Ureter (tissue), 1 donor: Measurements from ENCODE around the gene MYRIP. TPM values are rescaled to one million over a fixed set of nuclear protein-coding genes. Genes with fewer than 3 reads are reported as not detected.

Experiments
- DNase-seq: peaks from one replicate; pipeline ENCODE4 v3.0.0-alpha.2; 2020; ENCODE audit warnings: low spot score
- total RNA-seq: library from RNA; stranded (reverse); gene quantifications from one replicate; pipeline ENCODE4 v1.2.4, GENCODE V29; 2023
- donor health status: DM: yes; HTN: yes; CAD: no.

The MYRIP gene
- total RNA-seq, 1 donor from 2014 or later = 4.8 TPM

DNA sequence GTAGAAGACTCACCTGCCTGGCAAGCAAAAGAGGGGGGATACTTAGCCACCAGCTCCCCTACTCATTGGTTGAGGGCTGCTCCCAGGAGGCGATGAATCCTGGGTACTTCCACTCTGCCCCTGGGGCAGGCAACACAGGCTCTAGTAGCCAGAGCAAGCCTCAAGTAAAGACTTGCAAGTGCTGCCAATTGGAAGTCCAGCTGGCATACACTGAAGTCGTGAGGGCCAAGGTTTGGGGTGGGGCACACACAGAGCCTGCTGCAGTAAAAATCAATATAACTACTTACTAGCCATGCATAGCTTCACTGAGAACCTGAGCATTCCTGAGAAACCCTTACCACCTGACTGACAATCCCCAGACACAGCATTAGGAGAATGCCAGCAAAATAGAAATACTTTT lies 377.1 kb downstream of the MYRIP start:
- DNase-seq = no peak

DNA sequence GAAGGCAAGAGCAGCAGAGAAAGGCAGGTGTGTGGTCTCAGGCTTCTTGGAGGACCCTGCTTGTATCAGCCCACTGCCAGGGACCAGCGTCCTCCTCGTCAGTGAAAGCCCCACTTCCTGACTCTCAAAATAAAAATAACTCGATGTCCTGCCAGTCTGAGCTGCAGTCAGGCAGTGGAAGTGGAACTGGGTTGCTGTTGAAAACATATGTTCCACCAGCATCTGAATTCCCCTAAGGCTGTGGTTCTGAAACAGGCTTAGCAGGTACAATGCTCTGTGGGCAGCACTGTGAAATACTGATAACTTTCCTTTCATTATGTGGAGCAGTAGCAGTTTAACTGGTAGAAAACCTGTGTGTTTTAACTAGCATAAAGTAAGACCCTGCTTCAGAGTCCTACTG lies 378.5 kb downstream of the MYRIP start:
- no peak for DNase-seq

DNA sequence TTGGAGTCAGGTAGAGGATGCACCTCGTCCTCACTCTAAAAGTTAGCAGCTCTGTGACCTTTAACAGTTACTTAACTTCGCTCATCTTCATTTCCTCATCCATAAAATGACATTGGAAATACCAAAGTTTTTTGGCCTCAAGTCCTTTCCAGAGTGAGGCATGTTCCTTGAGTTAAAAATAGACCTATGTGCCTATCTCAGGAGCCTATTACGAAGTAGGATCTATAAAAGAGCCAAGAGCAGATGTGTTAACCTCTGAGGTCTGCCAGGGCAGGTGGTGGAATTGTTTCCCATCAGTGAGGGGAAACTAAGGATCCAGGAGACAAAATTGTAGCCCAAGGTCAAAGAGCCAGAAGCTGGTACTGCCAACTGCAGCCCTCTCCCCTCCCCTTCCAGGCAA lies 379.7 kb downstream of the MYRIP start:
- DNase-seq = no peak

DNA sequence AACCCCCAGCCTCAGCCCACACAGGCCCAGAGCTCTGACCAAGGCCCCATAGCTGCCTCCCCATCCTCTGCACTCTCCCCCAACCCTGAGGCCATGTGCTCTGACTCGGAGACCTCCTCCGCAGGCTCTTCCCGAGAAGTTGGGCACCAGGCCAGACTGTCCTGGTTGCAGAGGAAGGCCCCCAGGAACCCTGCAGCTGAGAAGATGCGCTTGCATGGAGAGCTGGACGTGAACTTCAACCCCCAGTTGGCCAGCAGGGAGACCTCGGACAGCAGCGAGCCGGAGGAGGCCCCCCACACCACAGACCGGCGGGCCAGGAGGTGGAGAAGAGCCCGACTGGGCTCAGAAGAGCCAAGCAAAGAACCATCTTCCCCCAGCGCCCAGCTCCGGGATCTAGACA lies 380.6 kb downstream of the MYRIP start:
- DNase-seq = no peak

DNA sequence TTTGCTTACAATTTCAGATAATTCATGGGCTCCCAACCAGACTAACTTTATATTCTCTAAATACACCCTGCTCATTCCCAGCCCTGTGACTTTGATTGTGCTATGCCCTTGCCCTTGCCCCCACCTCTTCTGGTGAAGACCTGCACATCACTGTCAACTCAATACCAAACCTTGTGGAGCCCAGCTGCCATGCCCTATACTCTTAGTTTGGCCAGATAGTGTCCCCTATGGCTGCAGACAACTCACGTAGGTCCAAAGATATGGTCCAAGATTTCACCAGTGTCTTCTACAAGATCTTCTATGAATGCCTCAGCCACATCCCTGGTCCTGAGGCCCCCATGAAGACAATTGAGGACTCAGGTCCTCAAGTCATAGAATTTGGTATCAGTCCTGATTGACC lies 381.8 kb downstream of the MYRIP start:
- DNase-seq = no peak

DNA sequence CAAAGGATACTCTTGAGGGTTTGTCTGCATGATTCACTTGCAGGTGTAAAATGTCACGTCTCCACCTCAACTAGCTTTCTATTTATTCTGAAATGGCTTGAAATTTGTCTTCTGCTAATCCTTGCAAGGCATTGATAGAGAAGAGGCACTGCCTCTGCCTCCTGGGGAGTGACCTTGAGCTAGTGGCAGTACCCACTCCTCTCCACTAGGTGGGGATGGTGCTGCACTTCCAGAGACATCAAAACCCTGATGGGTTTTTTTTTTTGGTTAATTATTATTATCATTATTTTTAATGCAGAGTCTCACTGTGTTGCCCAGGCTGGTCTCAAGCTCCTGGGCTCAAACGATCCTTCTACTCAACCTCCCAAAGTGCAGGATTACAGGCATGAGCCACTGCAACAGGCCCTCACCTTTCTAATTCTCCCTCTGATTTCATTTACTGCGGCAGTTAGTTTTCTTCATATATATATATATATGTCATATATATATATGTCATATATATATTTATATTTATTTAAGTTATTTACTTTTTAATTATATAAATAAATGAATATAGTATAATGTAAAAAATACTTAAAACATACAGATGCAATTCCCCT lies 382.5 kb downstream of the MYRIP start:
- peak; percentile 59 for DNase-seq

DNA sequence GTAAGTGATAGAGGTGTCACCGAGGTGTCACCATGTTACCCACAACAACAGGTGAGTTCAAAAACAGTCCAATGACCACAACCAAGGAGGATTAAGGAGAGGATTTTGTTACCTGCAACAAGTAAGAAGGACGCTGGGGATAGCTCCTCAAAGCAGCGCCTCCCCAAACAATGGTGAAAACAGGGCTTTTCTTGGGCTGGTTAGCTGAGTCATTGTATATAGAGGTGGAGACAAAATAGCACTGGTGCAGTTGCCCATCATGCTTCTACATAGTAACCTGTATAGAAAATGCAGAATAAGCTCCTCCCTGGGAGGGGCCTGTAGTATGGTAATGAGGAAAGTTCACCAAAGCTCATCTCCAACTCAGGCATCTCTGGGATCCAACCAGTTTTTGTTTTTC lies 383.2 kb downstream of the MYRIP start:
- DNase-seq = no peak

DNA sequence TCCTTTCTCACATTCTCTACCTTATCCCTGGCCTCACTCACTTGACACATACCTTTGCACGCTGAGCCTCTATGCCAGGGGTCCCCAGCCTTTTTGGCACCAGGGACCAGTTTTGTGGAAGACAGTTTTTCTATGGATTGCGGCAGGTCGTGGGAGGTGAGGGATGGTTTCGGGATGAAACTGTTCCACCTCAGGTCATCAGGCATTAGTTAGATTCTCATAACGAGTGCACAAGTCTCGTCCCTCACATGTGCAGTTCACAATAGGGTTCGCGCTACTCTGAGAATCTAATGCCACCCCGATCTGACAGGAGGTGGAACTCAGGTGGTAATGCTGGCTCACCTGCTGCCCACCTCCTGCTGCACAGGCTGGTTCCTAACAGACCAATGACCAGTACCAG lies 387.6 kb downstream of the MYRIP start:
- no peak for DNase-seq

DNA sequence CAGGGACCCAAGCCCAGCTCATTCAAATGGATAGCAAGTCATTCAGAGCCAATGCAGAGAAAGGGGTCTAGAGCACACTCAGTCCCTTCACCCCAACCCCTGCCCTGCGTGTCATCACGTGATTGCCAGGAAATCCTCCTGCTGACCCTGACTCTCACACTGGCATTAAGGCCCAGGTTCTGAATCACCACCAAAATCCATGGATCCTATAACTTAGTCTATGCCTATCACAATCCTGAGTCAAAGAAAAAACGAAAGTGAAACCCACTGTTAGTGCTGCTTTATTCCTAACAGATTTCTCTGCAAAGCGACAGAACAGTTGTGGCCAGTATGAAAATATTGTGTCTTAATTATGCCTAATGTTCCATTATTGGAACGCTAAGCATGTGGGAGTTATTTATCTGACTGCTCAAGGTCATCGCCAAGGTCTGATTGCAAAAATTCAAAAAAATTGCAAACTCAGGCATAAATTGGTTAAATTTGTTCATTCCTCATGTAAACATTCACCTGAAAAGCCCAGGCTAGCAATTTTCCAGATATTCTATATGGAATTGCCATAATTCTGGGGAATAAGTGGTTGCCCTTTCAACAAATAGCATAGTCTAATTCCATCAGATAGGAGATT lies 391.4 kb downstream of the MYRIP start:
- no peak for DNase-seq

DNA sequence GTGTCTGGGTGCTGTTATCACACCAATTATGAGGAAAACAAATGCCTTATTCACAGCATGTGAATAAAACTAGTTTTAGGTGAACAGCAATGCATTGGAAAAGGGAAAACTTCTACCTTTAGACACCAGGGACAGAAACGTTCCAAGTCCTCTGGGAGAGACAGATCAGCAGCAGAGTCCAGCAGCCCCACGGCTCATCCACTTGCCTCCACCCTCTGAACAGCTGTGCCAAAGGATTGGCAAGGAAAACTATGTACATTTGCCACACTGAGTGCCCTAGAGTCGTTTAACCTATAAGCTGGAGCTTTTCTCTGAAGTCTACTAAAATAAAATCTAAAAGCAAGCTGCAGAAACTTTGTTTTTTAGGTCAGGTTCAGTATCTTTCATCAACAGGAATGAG lies 392.4 kb downstream of the MYRIP start:
- DNase-seq = no peak

DNA sequence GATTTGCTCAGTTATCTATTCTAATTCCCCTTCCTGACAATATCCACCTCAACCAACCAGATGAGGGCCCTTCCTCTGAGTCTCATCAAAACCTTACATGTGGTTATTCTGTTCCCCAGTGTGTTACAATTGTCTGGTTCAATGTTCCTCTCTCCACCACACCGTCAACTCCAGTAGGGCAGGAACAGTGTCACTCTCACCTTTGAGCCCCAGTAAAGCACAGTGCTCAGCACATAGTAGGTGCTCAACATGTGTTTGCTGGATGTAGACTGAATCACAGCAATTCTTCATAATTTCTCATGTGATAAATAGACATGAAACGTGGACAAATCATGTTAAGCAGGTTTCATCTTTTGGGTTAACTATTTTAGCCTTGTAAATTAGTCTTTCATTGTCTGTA lies 397.1 kb downstream of the MYRIP start:
- DNase-seq = no peak

DNA sequence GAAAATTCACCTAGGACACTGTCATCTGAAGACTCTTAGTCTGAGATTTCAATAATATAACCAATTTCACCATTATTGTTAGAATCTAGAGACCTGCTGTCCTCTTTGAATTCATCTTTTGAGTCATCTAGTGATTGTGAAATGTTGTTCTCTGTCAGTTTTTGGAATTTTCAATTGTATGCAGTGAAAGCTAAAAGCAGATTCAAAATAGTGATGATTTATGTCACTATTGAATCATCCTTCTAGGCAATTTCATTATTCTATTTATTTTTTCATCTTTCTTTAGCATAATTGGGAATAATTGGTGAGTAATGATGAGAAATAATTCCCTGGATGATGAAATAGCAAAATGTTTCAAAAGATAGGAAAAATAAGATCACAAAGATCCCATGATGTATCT lies 398.4 kb downstream of the MYRIP start:
- DNase-seq = no peak

DNA sequence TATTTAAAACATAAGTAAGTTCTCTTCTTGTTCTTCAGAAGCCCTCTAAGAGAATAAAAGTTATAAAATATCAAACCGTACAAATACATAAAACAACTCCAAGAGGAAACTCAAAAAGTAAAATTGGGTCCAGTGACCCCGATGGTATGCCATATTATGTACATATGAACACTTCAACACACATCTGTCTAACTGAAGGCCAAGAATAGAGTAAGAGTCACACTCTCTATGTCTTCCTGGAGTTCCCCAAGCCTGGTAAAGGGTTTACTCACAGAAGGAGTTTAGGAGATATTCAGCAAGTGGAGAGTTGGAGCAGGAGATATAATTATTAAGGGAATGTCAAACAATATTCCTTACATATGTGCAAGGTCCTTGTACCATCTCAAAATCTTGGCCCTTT lies 398.8 kb downstream of the MYRIP start:
- no peak for DNase-seq

DNA sequence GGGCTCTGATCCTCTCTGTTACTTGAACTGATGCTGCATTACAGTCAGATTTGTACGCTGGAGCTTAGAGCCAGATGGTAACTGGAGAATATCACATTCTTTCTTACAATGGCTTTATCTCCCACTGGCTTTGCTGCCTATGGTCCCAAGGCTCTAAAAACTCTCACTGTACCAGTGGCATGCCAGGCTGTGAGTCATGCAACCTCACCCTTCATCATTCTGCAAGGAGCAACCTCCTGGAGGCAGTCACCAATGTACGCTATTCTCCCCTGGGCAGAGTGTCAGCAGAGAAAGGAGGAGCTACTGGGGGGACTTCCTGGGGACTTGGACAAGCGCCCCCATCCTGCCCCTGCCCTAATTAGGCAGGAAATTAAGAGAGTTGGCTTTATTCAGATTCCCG lies 402.2 kb downstream of the MYRIP start:
- DNase-seq = no peak

DNA sequence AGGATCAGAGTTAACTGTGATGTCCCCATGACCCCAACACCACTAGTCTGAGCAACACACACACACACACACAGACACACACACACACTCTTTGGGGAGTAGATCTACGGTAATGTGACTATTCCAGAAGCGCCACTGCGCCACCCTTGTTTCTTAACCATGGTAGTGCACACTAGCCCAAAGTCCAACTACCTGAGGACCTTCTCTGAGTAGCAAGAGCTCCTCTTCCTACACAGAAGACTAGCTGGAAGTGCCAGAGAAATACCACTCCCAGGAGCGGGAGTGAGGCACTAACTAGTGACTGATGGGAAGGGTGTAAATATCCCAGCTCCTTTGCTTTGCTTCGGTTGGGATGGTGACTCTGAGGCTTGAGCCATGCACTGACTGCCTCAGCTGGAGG lies 404.1 kb downstream of the MYRIP start:
- DNase-seq = no peak

DNA sequence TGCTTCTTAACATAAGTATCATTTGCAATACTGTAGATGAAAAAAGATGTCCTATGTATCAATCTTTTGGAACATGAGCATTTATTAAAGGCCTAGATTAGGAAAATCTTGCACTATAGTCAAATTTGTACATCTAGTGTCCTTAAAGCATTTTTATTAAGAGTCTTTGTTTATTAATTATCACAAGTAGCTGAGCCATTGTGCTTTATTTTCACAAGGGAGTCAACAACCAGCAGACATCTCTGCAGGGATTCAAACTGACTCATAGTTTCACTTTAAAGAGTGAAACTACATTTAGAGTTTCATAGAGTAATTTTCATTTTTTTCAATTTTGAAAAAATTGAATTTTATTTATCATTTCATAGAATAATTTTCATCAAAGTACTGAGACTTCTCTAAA lies 405.6 kb downstream of the MYRIP start:
- no peak for DNase-seq

DNA sequence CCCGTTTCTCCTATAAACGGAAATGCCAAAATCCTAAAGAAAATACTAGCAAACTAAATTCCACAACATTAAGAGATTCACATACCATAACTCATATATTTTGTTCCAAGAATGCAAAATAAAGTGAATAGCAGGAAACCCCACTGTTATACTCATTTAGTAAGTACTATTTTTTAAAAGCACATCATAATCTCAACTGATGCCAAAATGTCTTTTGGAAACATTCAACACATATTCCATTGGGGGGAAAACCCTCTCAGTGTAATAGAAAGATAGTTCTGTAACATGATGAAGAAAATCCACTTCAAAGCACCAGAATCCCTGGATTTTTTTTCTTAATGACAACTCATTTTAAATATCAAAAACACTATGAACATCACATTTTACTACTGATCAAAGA lies 407.1 kb downstream of the MYRIP start:
- DNase-seq = no peak

DNA sequence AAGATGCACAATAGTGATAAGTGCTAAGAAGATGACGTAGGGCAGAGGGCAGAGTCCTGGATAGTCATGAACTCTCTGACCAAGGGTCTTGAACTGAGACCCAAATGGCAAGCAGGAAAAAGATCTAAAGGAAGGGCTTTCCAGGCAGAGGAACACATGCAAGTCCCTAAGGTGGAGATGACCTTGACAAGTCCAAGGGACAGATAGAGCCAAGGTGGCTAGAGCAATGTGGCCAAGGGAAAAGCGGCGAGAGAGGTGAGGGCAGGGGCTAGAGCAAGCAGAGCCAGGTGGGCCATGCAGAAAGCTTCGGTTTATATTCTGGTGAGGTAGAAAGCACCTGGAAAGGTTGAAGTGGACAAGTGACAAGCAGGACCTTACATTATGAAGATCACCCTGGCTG lies 414.4 kb downstream of the MYRIP start:
- DNase-seq = no peak

DNA sequence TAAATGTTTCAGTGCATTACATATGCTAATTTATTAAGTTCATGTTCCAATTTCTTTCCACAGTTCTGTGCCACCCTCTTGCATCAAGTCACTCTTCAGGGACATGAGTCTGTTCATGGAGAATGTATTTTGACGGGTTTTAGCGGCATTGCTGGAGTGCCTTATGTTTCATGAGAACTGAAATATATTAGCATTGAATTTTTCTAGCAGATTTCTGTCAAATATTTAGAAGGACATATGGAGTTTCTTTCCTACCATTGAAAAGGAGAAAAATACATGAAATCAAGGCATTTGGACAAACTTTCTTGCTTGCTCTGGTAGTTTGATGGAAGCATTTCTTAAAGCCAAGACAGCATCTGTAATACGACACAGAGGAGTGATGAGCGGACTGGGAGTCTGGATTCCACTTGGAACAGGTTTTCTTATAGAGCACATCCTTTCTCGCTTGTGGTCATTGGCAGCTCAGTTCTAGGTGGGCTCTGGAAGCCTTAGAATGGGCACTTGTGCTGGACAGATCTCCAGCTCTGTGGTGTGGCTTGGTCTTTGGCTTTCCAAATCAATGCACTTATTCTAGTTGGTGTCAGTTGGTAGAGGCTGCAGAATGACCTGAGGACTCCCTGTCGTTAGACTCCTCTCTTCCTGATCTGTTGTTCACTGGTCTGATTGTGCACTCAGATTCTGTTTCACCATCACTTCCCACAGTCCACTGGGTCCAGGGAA lies 415.5 kb downstream of the MYRIP start:
- no peak for DNase-seq

DNA sequence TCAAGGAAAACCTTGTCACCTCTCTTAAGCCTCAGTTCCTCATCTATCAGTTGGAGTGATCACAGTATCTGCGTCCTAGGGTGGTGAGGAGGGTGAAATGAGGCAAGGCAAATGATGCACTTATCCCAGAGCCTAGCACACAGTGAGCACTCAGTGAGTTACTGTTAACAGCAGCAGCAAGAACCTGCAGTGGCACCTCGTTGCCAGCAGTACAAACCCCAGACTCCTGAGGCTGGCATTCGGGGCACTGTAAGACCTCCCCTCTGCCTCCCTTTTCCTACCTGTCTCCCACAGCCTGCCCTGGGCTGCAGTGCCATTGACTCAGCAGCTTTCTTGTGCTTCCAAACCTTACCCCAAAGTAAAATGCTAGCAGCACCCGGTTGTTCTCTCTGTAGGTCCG lies 417.2 kb downstream of the MYRIP start:
- DNase-seq = no peak

DNA sequence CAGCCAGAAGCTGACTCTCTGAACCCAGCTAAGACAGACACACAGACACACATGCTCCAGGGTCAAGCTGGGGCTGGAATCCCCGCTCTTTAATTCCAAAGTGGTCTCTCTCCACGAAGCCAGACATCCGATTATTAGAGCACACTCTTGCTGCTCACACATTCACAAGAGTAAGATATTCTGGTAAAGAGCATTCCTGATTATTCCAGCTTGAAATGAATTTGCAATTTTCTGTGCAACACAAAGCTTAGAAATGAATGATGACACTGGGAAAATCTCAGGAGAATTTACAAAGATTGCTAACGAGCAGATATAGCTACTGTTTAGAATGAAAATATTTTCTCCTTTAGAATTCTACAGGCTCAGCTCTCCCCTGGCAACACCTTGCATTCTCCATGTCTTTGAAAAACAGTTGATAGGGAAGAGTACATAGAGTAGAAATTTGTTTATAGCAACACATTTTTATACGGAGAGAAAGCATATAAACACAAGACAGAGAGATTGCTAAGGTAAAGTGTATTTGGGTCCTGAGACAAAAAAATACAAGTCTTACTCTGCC lies 419.5 kb downstream of the MYRIP start:
- DNase-seq = no peak

DNA sequence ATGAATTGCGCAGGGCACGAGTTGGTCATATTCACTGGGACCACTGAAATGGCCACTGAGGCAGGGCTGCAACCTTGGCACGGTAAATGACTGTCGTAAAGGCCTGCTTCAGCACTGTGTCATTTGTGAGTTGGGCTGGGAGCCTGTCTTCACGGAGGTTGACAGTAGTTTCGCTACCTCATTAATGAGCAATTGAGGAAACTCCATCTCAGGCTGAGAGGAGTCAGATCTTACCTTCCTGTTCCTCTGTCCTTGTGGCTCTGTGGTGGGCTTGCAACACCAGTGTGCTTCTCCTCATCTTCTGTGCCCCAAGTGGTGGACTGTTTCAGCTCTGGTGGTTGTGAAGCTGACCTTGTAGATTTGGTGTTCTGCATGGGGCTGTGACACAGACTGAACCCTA lies 420.0 kb downstream of the MYRIP start:
- DNase-seq = no peak

DNA sequence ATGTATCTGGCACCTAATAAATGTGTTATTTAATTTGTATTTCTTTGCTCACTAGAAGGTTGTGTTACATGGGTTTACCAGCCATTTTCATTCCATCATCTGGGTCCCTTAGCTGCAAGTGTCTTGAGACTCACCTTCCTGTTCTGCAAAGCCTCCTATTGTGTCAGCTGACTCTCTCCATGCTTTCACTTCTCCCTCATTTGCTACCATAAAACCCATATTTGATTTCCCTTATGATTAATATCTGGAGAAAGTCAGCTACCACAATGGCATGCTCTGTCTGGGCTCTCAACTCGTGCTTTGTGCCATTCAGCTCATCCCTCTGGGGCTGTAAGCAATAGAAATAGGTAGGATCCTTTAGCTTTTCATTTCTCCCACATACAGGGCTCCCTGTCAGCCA lies 420.6 kb downstream of the MYRIP start:
- no peak for DNase-seq
